ENCODE data around the gene NES. TPM values are rescaled to one million over a fixed set of nuclear protein-coding genes. Genes with fewer than 3 reads are reported as not detected.

NES gene
- total RNA-seq, 1 donor from 2014 or later, result not detected

- H3K27ac Mint-ChIP-seq, result no peak overlapping the region
- peaks cover 13% of the 10 kb centered on the region for H3K4me1 Mint-ChIP-seq (ENCODE audit: low read depth)
- H3K9me3 Mint-ChIP-seq, result no peaks in the 10 kb centered on the region
- peaks cover 49% of the 10 kb centered on the region for H3K27me3 Mint-ChIP-seq (ENCODE audit: low read depth)
- no peaks in the 10 kb centered on the region for H3K36me3 Mint-ChIP-seq (ENCODE audit: low read depth)
- intact Hi-C loops (cut with micrococcal nuclease), result loop anchor here (1.0 to 2.0 kb wide), 2 partner anchors 19 to 81 kb away; no protein-coding TSS in a partner anchor
- no peak for DNase-seq (ENCODE audit: low spot score)
- H3K4me3 Mint-ChIP-seq (ENCODE audit: low read depth), result no peak overlapping the region
Measured at GRCh38 chr1:156707417-156708217, 30.4 kb upstream of the NES start.

- no peaks in the 10 kb centered on the region for H3K9me3 Mint-ChIP-seq
- intact Hi-C loops (cut with micrococcal nuclease), result loop anchor here (1.0 to 2.0 kb wide), 3 partner anchors 18 to 80 kb away; no protein-coding TSS in a partner anchor
- no peaks in the 10 kb centered on the region for H3K36me3 Mint-ChIP-seq (ENCODE audit: low read depth)
- no peak for DNase-seq (ENCODE audit: low spot score)
- H3K27ac Mint-ChIP-seq, result no peak overlapping the region
- peak overlapping the region; percentile 76 for H3K4me3 Mint-ChIP-seq (ENCODE audit: low read depth)
- H3K4me1 Mint-ChIP-seq (ENCODE audit: low read depth), result peaks cover 13% of the 10 kb centered on the region
- H3K27me3 Mint-ChIP-seq (ENCODE audit: low read depth), result peaks cover 49% of the 10 kb centered on the region
Measured at GRCh38 chr1:156706657-156707416, 29.6 kb upstream of the NES start.

- Mint-ChIP-seq H3K4me1 (ENCODE audit: low read depth) (peaks cover 13% of the 10 kb centered on the region), H3K4me3 (ENCODE audit: low read depth) (peak overlapping the region; percentile 76), H3K27ac (no peak overlapping the region), H3K27me3 (ENCODE audit: low read depth) (peaks cover 52% of the 10 kb centered on the region), H3K9me3 (no peaks in the 10 kb centered on the region), H3K36me3 (ENCODE audit: low read depth) (no peaks in the 10 kb centered on the region)
- intact Hi-C loops (cut with micrococcal nuclease), result loop anchor here (1.0 to 2.0 kb wide), 3 partner anchors 17 to 79 kb away; no protein-coding TSS in a partner anchor
- peak; percentile 50 for DNase-seq (ENCODE audit: low spot score)
Measured at GRCh38 chr1:156705918-156706656, 28.9 kb upstream of the NES start.

- Mint-ChIP-seq H3K27me3 (ENCODE audit: low read depth) (peaks cover 52% of the 10 kb centered on the region), H3K27ac (no peak within 1 kb of the TSS), H3K36me3 (ENCODE audit: low read depth) (no peaks in the 10 kb centered on the region), H3K4me3 (ENCODE audit: low read depth) (peak within 1 kb of the TSS; percentile 76), H3K9me3 (no peaks in the 10 kb centered on the region), H3K4me1 (ENCODE audit: low read depth) (peaks cover 13% of the 10 kb centered on the region)
- no peak for DNase-seq (ENCODE audit: low spot score)
- intact Hi-C loops (cut with micrococcal nuclease), result loop anchor here (1.0 kb wide), 1 partner anchor 45 kb away; no protein-coding TSS in a partner anchor
Measured at GRCh38 chr1:156705321-156705917, 28.2 kb upstream of the NES start, which contains the start of gene CRABP2. Gene CRABP2 (minus strand): TSS chr1:156705583. CDS start chr1:156705446, 137 bp downstream.

- Mint-ChIP-seq H3K36me3 (ENCODE audit: low read depth) (no peaks in the 10 kb centered on the region), H3K27ac (no peak overlapping the region), H3K27me3 (ENCODE audit: low read depth) (peaks cover 52% of the 10 kb centered on the region), H3K9me3 (no peaks in the 10 kb centered on the region), H3K4me1 (ENCODE audit: low read depth) (peaks cover 13% of the 10 kb centered on the region), H3K4me3 (ENCODE audit: low read depth) (no peak overlapping the region)
- DNase-seq (ENCODE audit: low spot score), result no peak
- intact Hi-C loops (cut with micrococcal nuclease), result loop anchor here (1.0 kb wide), 1 partner anchor 45 kb away; no protein-coding TSS in a partner anchor
Measured at GRCh38 chr1:156704930-156705320, 27.7 kb upstream of the NES start.

GRCh38 chr1:156704166-156704711 lies 27.0 kb upstream of the NES start:
- peaks cover 54% of the 10 kb centered on the region for H3K27me3 Mint-ChIP-seq (ENCODE audit: low read depth)
- H3K4me3 Mint-ChIP-seq (ENCODE audit: low read depth), result no peak overlapping the region
- no peak for DNase-seq (ENCODE audit: low spot score)
- H3K9me3 Mint-ChIP-seq, result no peaks in the 10 kb centered on the region
- H3K4me1 Mint-ChIP-seq (ENCODE audit: low read depth), result peaks cover 13% of the 10 kb centered on the region
- H3K27ac Mint-ChIP-seq, result no peak overlapping the region
- no peaks in the 10 kb centered on the region for H3K36me3 Mint-ChIP-seq (ENCODE audit: low read depth)
- intact Hi-C loops (cut with micrococcal nuclease), result no loop called here

GRCh38 chr1:156703741-156704140 lies 26.5 kb upstream of the NES start:
- no peak for DNase-seq (ENCODE audit: low spot score)
- Mint-ChIP-seq H3K27me3 (ENCODE audit: low read depth) (peaks cover 57% of the 10 kb centered on the region), H3K9me3 (no peaks in the 10 kb centered on the region), H3K27ac (no peak overlapping the region), H3K36me3 (ENCODE audit: low read depth) (no peaks in the 10 kb centered on the region), H3K4me1 (ENCODE audit: low read depth) (peaks cover 13% of the 10 kb centered on the region), H3K4me3 (ENCODE audit: low read depth) (no peak overlapping the region)
- intact Hi-C loops (cut with micrococcal nuclease), result no loop called here

- Mint-ChIP-seq H3K9me3 (no peaks in the 10 kb centered on the region), H3K36me3 (ENCODE audit: low read depth) (no peaks in the 10 kb centered on the region), H3K27me3 (ENCODE audit: low read depth) (peaks cover 54% of the 10 kb centered on the region), H3K27ac (no peak overlapping the region), H3K4me1 (ENCODE audit: low read depth) (peaks cover 13% of the 10 kb centered on the region), H3K4me3 (ENCODE audit: low read depth) (no peak overlapping the region)
- no peak for DNase-seq (ENCODE audit: low spot score)
- intact Hi-C loops (cut with micrococcal nuclease), result no loop called here
Measured at GRCh38 chr1:156703336-156703735, 26.1 kb upstream of the NES start.

GRCh38 chr1:156700736-156701531 lies 23.7 kb upstream of the NES start:
- H3K36me3 Mint-ChIP-seq (ENCODE audit: low read depth), result no peaks in the 10 kb centered on the region
- H3K27ac Mint-ChIP-seq, result no peak overlapping the region
- DNase-seq (ENCODE audit: low spot score), result no peak
- intact Hi-C loops (cut with micrococcal nuclease), result no loop called here
- H3K4me1 Mint-ChIP-seq (ENCODE audit: low read depth), result peaks cover 10% of the 10 kb centered on the region
- no peak overlapping the region for H3K4me3 Mint-ChIP-seq (ENCODE audit: low read depth)
- H3K27me3 Mint-ChIP-seq (ENCODE audit: low read depth), result peaks cover 44% of the 10 kb centered on the region
- no peaks in the 10 kb centered on the region for H3K9me3 Mint-ChIP-seq

- intact Hi-C loops (cut with micrococcal nuclease), result no loop called here
- no peak for DNase-seq (ENCODE audit: low spot score)
- no peak overlapping the region for H3K27ac Mint-ChIP-seq
- H3K4me1 Mint-ChIP-seq (ENCODE audit: low read depth), result no peaks in the 10 kb centered on the region
- no peaks in the 10 kb centered on the region for H3K9me3 Mint-ChIP-seq
- H3K4me3 Mint-ChIP-seq (ENCODE audit: low read depth), result no peak overlapping the region
- no peaks in the 10 kb centered on the region for H3K36me3 Mint-ChIP-seq (ENCODE audit: low read depth)
- peaks cover 33% of the 10 kb centered on the region for H3K27me3 Mint-ChIP-seq (ENCODE audit: low read depth)
Measured at GRCh38 chr1:156698995-156699394, 21.8 kb upstream of the NES start.

- intact Hi-C loops (cut with micrococcal nuclease), result no loop called here
- H3K27me3 Mint-ChIP-seq (ENCODE audit: low read depth), result peaks cover 36% of the 10 kb centered on the region
- no peaks in the 10 kb centered on the region for H3K36me3 Mint-ChIP-seq (ENCODE audit: low read depth)
- H3K4me1 Mint-ChIP-seq (ENCODE audit: low read depth), result peaks cover 2% of the 10 kb centered on the region
- no peak overlapping the region for H3K4me3 Mint-ChIP-seq (ENCODE audit: low read depth)
- H3K27ac Mint-ChIP-seq, result no peak overlapping the region
- DNase-seq (ENCODE audit: low spot score), result no peak
- H3K9me3 Mint-ChIP-seq, result no peaks in the 10 kb centered on the region
Measured at GRCh38 chr1:156697481-156697880, 20.3 kb upstream of the NES start.

Data from activated T-helper 2 cell treated with anti-CD3 and anti-CD28 coated beads, Interferon-gamma antibody, Interleukin-2, Interleukin-4, amounts not matched to agents 10 μg/mL and 5 μg/mL and 100 μg/mL, durations not matched to agents 14 hours and 24 hours and 36 hours (primary cell).